NCI-H526 treated with DMSO at 0.1 percent for 48 hours (cell line): ENCODE data around the gene MOB3B.
A peak's percentile ranks its signal among the peaks of the same experiment; 100 is the strongest.

ENCODE experiments used
- DNase-seq: peaks from one replicate; lab custom pipeline; 2025; lab: John Stamatoyannopoulos, UW

Gene MOB3B

GRCh38 chr9:27336126-27336525 lies 193.5 kb downstream of the MOB3B start:
- DNase-seq: no peak

DNA sequence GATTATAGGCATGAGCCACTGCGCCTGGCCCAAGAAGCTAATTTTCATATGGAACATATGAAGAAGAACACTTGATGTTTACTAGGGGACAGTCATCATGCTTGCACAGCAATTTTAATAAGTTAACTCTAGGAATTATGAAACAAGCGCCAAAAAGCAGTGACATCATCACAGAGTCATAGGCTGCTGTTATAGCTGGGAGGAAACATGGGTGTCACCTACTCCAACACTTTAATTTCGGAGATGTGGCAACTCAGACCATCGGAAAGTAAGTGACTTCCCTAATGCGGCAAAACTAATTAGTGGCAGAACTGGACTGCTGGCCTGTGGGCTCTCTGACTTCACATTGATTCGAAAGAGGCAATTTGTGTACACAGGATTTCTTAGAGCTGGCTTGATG lies 194.5 kb downstream of the MOB3B start:
- no peak for DNase-seq

DNA sequence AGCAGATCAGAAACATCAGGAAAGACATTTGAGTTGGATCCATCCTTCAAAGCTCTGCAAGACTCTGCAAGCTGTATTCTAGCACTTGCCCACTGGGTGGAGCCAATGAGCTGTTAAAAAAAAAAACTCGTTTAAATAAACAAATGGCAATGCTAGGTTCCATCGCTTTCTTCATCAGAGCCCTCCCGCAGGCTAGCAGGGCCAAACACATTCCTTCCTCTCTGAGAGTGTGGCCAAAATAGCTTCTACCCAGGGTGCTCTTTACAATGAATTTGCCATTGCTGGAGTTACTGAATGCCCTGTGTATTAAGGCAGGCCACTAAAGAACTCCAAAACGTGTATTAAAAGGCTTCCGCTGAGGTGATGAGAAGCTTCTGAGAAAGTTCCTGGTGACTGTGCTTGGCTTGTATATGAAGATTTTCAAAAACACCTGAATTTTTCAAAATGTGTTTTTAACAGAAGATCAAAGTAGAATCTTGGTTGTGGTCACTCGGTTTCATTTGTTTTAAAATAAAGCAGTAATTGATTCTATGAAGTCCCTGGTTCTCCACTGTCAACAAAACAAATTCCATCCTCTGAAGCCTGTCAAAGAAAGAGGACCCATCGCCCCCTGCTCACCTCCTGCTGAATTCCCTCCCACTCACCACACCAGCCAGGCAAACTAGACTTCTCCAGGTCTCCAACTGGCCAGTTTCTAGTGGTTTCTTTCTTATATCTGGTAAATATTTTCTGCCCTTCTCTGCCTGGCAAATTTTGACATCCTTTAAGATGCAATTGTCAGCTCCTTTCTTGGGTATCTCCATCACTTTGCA lies 196.2 kb downstream of the MOB3B start:
- DNase-seq: peak; percentile 35

DNA sequence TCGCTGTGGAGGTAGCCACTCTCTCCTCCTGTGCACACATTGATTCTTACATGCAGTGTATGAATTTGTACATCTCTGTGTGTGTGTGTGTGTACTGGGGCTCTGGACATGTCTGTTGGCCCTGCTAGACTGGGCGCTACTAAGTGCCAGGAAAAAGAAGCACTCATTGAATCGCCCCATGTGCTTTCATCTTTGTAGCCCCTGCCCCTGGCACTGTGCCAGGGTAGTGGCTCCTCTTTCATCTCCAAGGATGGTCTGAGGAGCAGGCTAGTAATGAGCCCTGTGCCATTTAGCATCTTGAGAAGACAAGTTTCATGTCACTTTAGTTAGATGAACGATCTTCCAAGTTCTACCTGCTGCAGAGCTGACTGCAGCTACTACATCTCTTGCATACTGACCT lies 198.2 kb downstream of the MOB3B start:
- DNase-seq: no peak

DNA sequence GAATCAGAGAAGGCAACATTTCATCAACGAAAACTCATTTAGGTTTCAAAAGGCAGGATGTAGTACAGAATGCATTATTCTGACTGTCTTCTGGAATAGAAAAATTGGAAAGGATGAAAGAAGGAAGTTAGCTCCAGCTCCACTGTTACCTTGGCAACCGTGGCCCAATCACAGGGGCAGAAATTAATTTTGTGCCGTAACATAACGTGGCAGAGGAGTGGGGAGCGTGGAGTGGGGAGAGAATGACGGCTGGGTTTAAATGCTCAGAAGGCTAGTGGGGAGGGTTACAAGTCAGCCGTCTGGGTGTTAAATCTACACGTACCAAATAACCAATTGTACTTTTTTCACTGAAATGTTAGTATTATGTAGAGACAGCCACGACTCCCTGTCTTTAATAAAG lies 200.3 kb downstream of the MOB3B start:
- no peak for DNase-seq

DNA sequence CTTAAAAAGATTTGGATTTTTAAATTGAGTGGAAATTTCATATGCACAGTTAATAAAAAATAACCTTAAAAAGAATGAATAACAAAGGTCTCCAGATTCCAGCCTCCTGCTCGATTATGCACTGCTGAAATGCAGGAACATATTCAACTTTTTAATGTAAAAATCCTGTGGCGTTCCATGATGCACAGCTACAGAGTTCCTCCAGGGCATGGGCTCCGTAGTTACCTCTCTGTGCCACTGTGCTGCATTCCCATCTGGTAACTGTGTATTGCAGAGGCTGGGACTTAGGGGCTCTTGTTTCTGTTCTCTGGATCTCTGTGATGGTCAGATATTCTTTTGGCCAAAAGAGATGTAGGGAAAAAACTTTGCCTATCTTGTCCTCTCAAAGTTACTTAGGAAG lies 201.1 kb downstream of the MOB3B start:
- no peak for DNase-seq

GRCh38 chr9:27311184-27311583 lies 218.4 kb downstream of the MOB3B start:
- DNase-seq: no peak

DNA sequence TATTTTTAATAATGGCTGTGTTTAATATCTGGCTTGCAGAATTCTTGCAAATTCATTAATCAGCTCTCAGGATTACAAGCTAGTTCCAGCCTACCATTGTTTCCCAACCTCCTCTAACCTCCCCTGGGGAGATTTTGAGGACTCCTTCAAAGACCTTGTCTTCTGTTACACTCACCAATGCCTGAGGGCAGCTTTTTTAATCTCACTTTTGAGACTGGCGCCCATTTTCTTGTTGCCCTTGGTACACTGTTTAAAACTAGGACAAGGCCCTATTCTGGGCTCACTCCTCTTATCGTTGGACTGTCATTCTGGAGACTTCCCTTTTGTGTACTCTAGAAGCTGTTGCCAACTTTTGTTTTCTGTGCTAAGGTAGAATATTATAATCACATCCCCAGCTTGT lies 219.0 kb downstream of the MOB3B start:
- no peak for DNase-seq

- no peak for DNase-seq
Measured at GRCh38 chr9:27308691-27309390, 220.8 kb downstream of the MOB3B start.

- DNase-seq: no peak
Measured at GRCh38 chr9:27304521-27304920, 225.1 kb downstream of the MOB3B start.

GRCh38 chr9:27303219-27303618 lies 226.4 kb downstream of the MOB3B start:
- no peak for DNase-seq

DNA sequence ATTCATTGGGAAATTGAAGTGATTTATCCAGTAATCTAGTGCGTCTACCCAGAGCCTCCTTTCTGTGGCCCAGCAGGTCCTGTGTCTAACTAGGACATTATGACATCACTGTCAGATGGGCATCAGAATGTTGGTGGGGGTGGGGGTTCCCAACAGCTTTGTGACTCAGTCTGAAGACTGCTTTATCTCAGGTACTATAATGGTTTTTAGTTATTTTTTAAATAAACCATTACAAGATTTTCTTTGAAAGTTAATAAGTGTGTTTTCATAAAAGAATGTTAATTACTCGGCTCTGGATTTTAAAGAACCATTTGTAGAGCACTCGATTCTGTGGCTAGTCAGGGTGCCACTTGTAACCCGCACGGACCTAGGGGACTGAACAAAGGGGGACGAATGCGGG lies 232.6 kb downstream of the MOB3B start, which contains the start of gene EQTN:
EQTN (minus strand) TSS at position 101 of the 400 bp plus-strand sequence; CDS start at position 6, 95 bp downstream.
- no peak for DNase-seq

DNA sequence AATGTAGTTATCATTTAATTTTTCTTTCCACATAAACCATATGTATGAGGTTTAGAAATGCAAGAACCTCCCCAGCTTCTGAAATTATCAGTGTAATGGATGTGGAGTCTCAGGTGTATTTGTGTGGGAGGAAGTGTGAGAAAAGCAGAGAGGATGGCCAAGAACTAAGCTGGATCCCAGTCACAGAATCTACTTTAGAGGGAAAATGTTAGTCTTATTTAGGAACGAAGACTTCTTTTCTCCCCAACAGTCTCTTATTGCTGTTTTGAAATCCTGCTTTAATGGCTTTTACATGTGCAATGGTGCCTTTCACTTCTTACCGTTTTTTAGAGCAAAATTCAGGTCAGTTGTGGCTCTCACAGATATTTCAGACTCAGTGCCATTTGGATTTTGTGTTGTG lies 235.6 kb downstream of the MOB3B start:
- no peak for DNase-seq

DNA sequence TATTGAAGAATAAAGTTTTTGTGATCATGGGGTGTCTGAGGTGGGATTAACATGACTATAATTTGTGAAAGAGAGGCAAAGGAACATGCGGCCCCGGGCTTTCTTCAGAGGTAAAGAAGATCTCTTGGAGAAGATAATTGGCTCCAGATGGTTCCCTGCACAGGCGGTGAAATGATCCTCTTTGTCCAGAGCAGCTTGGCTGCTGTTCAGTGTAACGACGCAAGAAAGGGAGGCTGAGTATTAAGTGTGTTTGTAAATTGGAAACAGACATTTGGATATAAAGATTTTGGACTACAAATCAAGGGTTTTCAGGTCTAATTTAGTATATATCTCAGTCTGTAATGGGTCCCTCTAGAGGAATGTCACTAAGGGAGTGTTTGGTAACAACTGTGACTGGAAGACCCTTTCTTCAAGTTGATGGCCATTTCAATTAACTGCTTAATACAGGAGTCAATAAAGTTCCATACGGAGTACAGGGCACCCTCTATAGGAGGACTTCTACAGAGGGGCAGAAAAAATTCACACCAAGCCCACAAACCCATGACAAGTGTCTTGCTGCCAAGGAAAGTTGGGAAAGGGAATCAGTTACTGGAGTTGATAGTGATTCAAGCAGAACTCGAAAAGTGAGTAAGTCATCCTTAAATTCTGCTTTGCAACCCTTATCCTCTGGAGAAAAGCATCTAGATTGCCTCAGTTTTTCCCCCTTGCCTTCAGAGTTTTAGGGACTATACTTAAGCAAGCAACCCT lies 236.8 kb downstream of the MOB3B start:
- DNase-seq: no peak

DNA sequence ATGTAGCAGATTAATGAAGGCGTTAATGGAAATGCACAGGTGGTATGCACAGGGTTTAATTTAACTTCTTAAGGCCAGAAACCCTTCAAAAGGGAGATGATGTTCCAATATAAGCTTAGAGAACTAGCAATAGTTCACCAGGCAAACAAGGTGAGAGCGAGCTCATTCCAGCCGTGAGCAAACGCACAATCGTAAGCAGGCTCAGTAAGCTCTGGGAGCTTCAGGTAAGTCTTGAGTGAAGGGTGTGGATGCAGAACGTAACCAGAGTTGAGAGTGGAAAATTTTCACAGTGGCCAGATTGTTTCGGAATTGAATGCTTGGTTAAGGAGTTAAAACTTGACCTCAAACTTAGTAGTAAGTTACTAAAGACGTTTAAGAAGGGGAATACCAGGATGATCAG lies 238.3 kb downstream of the MOB3B start:
- DNase-seq: no peak

DNA sequence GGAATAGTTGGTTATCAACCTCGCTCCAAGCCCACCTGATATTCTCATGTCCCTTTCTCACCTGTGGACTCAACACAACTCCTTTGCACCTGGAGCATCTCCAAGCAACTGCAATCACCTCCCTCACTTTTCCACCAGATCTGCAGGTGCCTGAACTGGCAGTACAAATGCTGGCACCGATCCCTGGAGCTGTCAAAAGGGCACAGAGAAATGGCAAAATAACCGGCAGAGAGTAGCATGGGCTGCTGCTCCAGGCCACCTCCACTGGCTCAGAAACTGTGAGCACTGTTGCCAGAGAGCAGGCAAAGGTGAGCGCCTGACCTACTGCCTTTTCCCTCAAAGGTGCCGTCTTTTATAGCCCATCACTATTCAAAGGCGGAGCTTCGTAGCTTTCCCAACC lies 247.3 kb downstream of the MOB3B start:
- DNase-seq: no peak

- DNase-seq: no peak
Measured at GRCh38 chr9:27280860-27281259, 248.8 kb downstream of the MOB3B start.

DNA sequence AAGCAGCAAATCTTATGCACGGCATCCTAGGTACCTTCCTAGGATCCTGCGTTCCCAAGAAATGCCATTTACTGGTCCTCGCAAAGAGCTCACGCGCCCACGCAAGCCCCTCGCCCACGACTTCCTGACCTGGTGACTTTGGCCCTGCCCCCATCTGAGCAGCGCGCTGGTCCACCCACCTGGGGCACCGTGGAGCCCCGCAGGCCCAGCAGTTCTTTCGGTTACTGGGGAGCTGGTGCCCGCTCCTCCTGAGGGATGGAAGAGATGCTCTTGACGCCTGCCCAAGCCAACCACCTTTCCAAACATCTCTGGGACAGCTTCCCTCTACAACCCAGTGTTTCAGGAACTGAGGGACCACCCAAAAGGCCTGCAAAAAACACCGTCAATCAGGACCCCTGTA lies 249.4 kb downstream of the MOB3B start:
- DNase-seq: no peak

GRCh38 chr9:27279611-27280010 lies 250.0 kb downstream of the MOB3B start:
- DNase-seq: no peak

GRCh38 chr9:27278374-27278773 lies 251.2 kb downstream of the MOB3B start:
- no peak for DNase-seq

DNA sequence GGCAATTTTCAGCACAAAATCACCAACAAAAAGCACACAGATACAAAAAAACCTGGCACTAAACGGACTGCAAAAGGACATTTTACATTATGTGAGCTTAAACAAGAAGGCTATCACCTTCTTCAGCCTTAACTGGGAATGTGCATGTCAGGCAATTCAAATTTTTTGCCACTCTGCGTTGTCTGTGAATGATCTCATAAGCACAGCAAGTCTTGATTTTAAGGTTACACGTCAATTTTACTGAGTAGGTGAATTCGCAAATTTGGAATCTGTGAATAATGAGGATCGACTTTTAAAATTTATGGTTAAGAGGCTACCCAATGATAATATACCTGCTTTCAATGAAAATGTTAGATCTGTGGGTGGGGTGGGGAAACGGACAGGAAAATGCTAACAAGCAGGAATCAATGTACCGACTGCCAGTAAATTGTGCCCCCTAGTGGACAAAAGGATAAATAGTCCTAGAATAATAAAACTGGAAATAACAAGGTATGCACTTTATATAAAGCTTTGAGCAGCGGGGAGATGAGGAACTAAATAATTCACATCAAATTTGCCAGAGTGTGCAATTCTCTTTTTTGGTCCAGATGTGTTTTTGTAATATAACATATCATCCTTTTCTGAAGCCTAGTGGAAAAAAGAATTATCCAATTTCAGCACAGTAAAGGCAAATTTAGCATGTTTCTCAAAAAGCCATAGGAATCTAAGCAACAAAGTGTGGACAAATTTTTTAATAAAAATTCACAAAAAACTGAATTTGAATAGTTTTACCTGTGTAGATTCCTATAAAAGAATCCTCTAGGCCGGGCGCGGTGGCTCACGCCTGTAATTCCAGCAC lies 253.2 kb downstream of the MOB3B start:
- peak; percentile 53 for DNase-seq
